Neuronal stem cell (in vitro differentiated cells): Measurements from ENCODE around the gene ANKS6.

Experiments used
- DNase-seq: peaks from one replicate; pipeline ENCODE4 v3.0.0-alpha.2; 2013; ENCODE audit warnings: low spot score
- H2AFZ ChIP-seq: one replicate; pipeline ENCODE4 v1.6.1; 2013; ENCODE audit warnings: mild to moderate bottlenecking, low read length, inconsistent platforms
- H2AK5ac ChIP-seq: 2 replicates; pipeline ENCODE4 v1.6.1; 2013; ENCODE audit warnings: low read depth, mild to moderate bottlenecking, inconsistent platforms, low read length, moderate library complexity, mixed read lengths
- H2BK120ac ChIP-seq: 2 replicates; pipeline ENCODE4 v1.6.1; 2013; ENCODE audit warnings: low read depth, mild to moderate bottlenecking, inconsistent platforms, low read length, moderate library complexity, mixed read lengths
- H2BK12ac ChIP-seq: one replicate; pipeline ENCODE4 v1.6.1; 2013; ENCODE audit warnings: low read length, inconsistent platforms
- H2BK15ac ChIP-seq: 2 replicates; pipeline ENCODE4 v1.6.1; 2013; ENCODE audit warnings: mild to moderate bottlenecking, low read length, inconsistent platforms, mixed read lengths
- H2BK5ac ChIP-seq: one replicate; pipeline ENCODE4 v1.6.1; 2013; ENCODE audit warnings: inconsistent platforms, mild to moderate bottlenecking, low read length, moderate library complexity
- H3K14ac ChIP-seq: one replicate; pipeline ENCODE4 v1.6.1; 2013; ENCODE audit warnings: low read length, inconsistent platforms
- H3K18ac ChIP-seq: 2 replicates; pipeline ENCODE4 v1.6.1; 2013; ENCODE audit warnings: low read length, inconsistent platforms
- H3K23ac ChIP-seq: 2 replicates; pipeline ENCODE4 v1.6.1; 2013; ENCODE audit warnings: low read depth, mild to moderate bottlenecking, mixed read lengths, low read length, inconsistent platforms; ENCODE audit not compliant: poor library complexity
- H3K27ac ChIP-seq: replicated peaks from 3 replicates; pipeline ENCODE4 v1.5.1; 2013; ENCODE audit warnings: low read length, inconsistent platforms
- H3K27me3 ChIP-seq, 3 experiments: 2 replicates each; pipeline ENCODE4 v1.6.1; 2013; ENCODE audit warnings: low read length in 3 of 3, mild to moderate bottlenecking in 2 of 3, inconsistent platforms in 1 of 3, low read depth in 1 of 3, mixed read lengths in 1 of 3, moderate library complexity in 1 of 3; ENCODE audit not compliant: control insufficient read depth in 3 of 3, insufficient read depth in 3 of 3
- H3K36me3 ChIP-seq, 2 donors: replicated peaks in 1 of 2; 2 replicates each; pipeline ENCODE4 v1.6.1; 2013; ENCODE audit warnings: low read length in 2 of 2; ENCODE audit not compliant: control insufficient read depth in 2 of 2, insufficient read depth in 2 of 2
- H3K4ac ChIP-seq: 2 replicates; pipeline ENCODE4 v1.6.1; 2013; ENCODE audit warnings: inconsistent platforms, mild to moderate bottlenecking, low read length, moderate library complexity
- H3K4me1 ChIP-seq, 2 donors: 1 replicate in 1 of 2; 2 replicates in 1 of 2; pipeline ENCODE4 v1.6.1; 2013; ENCODE audit warnings: low read length in 2 of 2, low read depth in 1 of 2; ENCODE audit not compliant: control insufficient read depth in 2 of 2, insufficient read depth in 1 of 2
- H3K4me2 ChIP-seq: one replicate; pipeline ENCODE4 v1.6.1; 2013; ENCODE audit warnings: mild to moderate bottlenecking, low read length, inconsistent platforms; ENCODE audit not compliant: insufficient read depth, poor library complexity, severe bottlenecking
- H3K4me3 ChIP-seq, 2 donors: 2 replicates each; pipeline ENCODE4 v1.5.1; 2013; ENCODE audit warnings: low read length in 2 of 2, mild to moderate bottlenecking in 2 of 2, inconsistent platforms in 1 of 2, moderate library complexity in 1 of 2
- H3K79me1 ChIP-seq: one replicate; pipeline ENCODE4 v1.6.1; 2013; ENCODE audit warnings: low read depth, mild to moderate bottlenecking, inconsistent platforms, low read length, moderate library complexity
- H3K9ac ChIP-seq: one replicate; pipeline ENCODE4 v1.6.1; 2013; ENCODE audit warnings: mild to moderate bottlenecking, low read depth, low read length, inconsistent platforms; ENCODE audit not compliant: poor library complexity
- H3K9me3 ChIP-seq, 2 donors: replicated peaks in 1 of 2; 2 replicates each; pipeline versions ENCODE3 to v1.6.1; 2013; ENCODE audit warnings: low read length in 2 of 2, mild to moderate bottlenecking in 2 of 2, inconsistent platforms in 1 of 2, low read depth in 1 of 2, mixed read lengths in 1 of 2, moderate library complexity in 1 of 2; ENCODE audit not compliant: control insufficient read depth in 2 of 2, insufficient read depth in 1 of 2
- H4K8ac ChIP-seq: one replicate; pipeline ENCODE4 v1.6.1; 2013; ENCODE audit warnings: low read depth, mild to moderate bottlenecking, inconsistent platforms, low read length, moderate library complexity
- H4K91ac ChIP-seq: one replicate; pipeline ENCODE4 v1.6.1; 2013; ENCODE audit warnings: low read length, low read depth, mild to moderate bottlenecking, inconsistent platforms; ENCODE audit not compliant: poor library complexity
- WGBS, 2 donors: extraction: QIAGEN DNeasy Blood & Tissue Kit; methylation state at CpG; one replicate each; pipeline ENCODE4 v1.1.7; 2013; ENCODE audit warnings: missing lambda C conversion rate in 2 of 2, mixed read lengths in 1 of 2; ENCODE audit not compliant: insufficient read length in 2 of 2, insufficient replicate concordance in 1 of 2; ENCODE audit errors: extremely low coverage in 2 of 2; 5-methylcytosine and 5-hydroxymethylcytosine counted together

ANKS6 gene

DNA sequence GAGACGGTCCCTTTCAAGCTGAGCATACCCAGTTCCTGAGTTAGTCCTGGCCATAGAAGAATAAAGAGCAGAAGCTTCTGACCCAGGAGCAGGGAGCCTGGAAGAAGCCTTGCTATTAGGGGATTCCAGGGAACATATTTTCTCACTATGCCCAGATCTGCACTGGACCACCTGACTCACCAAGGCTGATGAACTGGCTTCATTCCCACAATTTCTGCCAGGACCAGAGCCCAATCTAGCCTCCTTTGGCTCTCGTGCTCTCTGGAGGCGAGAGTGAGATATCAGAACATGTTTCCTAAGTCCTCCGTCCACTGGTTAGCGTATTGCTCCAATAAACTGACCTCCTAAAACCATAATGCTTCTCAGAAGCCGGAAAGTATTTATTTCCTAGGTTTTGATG is 97.5 kb downstream of the ANKS6 start:
- peaks cover 0 to 50% (median 0%) of the 10 kb centered on the region in 3 experiments for H3K27me3 ChIP-seq

DNA sequence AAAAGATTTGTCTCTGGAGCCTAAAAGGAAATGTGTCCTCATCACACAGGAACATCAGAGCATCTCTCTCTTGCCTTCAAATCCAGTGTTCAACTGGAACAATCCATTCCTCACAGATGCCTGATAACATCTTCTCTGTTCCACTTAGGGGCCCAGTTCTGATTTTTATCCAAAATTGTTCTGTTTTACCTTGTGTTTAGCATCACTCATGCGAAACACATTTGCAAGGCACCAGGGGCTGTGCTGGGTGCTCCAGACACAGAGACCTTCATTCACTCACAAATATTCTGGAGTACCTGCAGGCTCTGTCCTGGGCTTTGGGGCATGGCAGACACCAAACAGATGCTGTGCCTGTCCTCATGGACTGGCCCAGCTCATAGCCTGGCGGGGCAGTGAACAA is 101.4 kb downstream of the ANKS6 start:
- H3K79me1 ChIP-seq, result no peaks in the 10 kb centered on the region
- no peak overlapping the region for H2AFZ ChIP-seq
- no peak overlapping the region for H3K23ac ChIP-seq
- no peak overlapping the region for H4K8ac ChIP-seq
- H3K27me3 ChIP-seq, result peaks cover 0 to 33% (median 0%) of the 10 kb centered on the region in 3 experiments
- H2BK120ac ChIP-seq, result no peak overlapping the region
- no peaks in the 10 kb centered on the region for H3K36me3 ChIP-seq
- DNase-seq, result no peak
- H2BK15ac ChIP-seq, result no peak overlapping the region
- no peak overlapping the region for H3K14ac ChIP-seq
- no peak overlapping the region for H2BK5ac ChIP-seq
- H3K4me2 ChIP-seq, result no peak overlapping the region
- H3K9ac ChIP-seq, result no peak overlapping the region
- H3K4ac ChIP-seq, result no peak overlapping the region
- H3K18ac ChIP-seq, result no peak overlapping the region
- no peak overlapping the region for H2BK12ac ChIP-seq
- no peak overlapping the region for H3K27ac ChIP-seq
- no peak overlapping the region for H4K91ac ChIP-seq
- no peaks in the 10 kb centered on the region for H3K4me1 ChIP-seq
- H3K4me3 ChIP-seq, result no peak overlapping the region
- no peaks in the 10 kb centered on the region for H3K9me3 ChIP-seq
- WGBS, 2 donors, result no CpG with 5 or more reads among the region's 2 CpGs
- no peak overlapping the region for H2AK5ac ChIP-seq

More for the DNA sequence above, 97.5 kb downstream of the ANKS6 start:
- no peak overlapping the region for H3K14ac ChIP-seq
- no peak overlapping the region for H4K91ac ChIP-seq
- no peak for DNase-seq
- no peaks in the 10 kb centered on the region for H3K79me1 ChIP-seq
- H2AK5ac ChIP-seq, result no peak overlapping the region
- no peaks in the 10 kb centered on the region for H3K9me3 ChIP-seq
- H2BK5ac ChIP-seq, result no peak overlapping the region
- no peak overlapping the region for H3K27ac ChIP-seq
- H2AFZ ChIP-seq, result no peak overlapping the region
- no peak overlapping the region for H3K4me2 ChIP-seq
- H4K8ac ChIP-seq, result no peak overlapping the region
- no peak overlapping the region for H3K4me3 ChIP-seq
- H2BK15ac ChIP-seq, result no peak overlapping the region
- H3K9ac ChIP-seq, result no peak overlapping the region
- no peak overlapping the region for H3K23ac ChIP-seq
- H2BK12ac ChIP-seq, result no peak overlapping the region
- H2BK120ac ChIP-seq, result no peak overlapping the region
- no peaks in the 10 kb centered on the region for H3K4me1 ChIP-seq
- no peak overlapping the region for H3K18ac ChIP-seq
- H3K4ac ChIP-seq, result no peak overlapping the region
- no CpG with 5 or more reads among the region's 6 CpGs for WGBS, 2 donors
- H3K36me3 ChIP-seq, result no peaks in the 10 kb centered on the region

DNA sequence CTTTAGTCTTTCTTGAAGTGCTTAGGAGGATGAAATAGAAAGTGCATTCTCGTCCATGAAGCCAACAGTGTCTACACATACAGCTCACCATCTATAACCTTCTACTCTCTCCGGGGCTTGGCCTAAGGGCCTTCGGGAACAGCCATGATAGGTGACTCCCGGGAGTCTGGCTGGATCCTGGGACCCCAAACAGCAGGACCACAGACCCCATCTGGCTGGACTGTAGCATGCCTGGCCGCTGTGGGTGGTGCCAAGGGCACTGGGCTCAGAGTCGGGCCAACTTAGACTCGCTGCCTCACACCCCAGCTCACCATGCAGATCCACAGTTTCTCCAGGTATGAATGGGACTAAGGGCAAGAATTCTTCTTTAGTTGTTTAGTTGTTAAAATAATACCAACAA is 104.0 kb downstream of the ANKS6 start:
- H3K9ac ChIP-seq, result no peak overlapping the region
- H3K4me2 ChIP-seq, result no peak overlapping the region
- H2BK12ac ChIP-seq, result no peak overlapping the region
- H4K8ac ChIP-seq, result no peak overlapping the region
- no peak overlapping the region for H2BK15ac ChIP-seq
- H3K9me3 ChIP-seq, result no peaks in the 10 kb centered on the region
- H3K79me1 ChIP-seq, result no peaks in the 10 kb centered on the region
- no peak overlapping the region for H2AFZ ChIP-seq
- H2BK120ac ChIP-seq, result no peak overlapping the region
- H3K23ac ChIP-seq, result no peak overlapping the region
- no peak overlapping the region for H3K27ac ChIP-seq
- H3K27me3 ChIP-seq, result peaks cover 0 to 24% (median 0%) of the 10 kb centered on the region in 3 experiments
- H3K4me3 ChIP-seq, result no peak overlapping the region
- no peak overlapping the region for H4K91ac ChIP-seq
- H3K18ac ChIP-seq, result no peak overlapping the region
- H3K4me1 ChIP-seq, result no peaks in the 10 kb centered on the region
- H2AK5ac ChIP-seq, result no peak overlapping the region
- no peak for DNase-seq
- no peak overlapping the region for H2BK5ac ChIP-seq
- H3K14ac ChIP-seq, result no peak overlapping the region
- no peaks in the 10 kb centered on the region for H3K36me3 ChIP-seq
- WGBS, 2 donors, result no CpG with 5 or more reads among the region's 7 CpGs
- no peak overlapping the region for H3K4ac ChIP-seq

DNA sequence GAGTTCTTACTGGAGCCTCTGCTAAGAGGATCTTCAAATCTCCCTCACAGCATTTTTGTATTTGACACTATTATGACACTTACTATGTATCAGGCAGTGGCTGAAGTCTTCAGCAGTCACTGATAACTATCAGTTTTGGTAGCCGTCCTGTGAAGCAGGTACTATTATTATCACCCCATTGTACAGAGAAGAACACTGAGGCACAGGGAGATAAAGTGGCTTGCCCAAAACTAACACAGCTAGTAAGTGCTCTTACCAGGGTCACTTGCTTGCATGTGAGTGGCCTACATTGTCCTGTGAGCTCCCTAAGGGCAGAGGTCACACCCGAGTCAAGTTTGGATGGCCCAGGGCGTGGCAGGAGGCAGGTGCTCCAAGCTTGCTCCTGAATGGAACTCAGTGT is 104.5 kb downstream of the ANKS6 start:
- H3K14ac ChIP-seq, result no peak overlapping the region
- H3K27me3 ChIP-seq, result peaks cover 0 to 24% (median 0%) of the 10 kb centered on the region in 3 experiments
- H3K79me1 ChIP-seq, result no peaks in the 10 kb centered on the region
- no peak overlapping the region for H4K91ac ChIP-seq
- no peaks in the 10 kb centered on the region for H3K36me3 ChIP-seq
- no peak overlapping the region for H3K27ac ChIP-seq
- no peak overlapping the region for H3K23ac ChIP-seq
- no peak overlapping the region for H2BK120ac ChIP-seq
- peaks cover 0 to 2% of the 10 kb centered on the region in 2 donors for H3K4me1 ChIP-seq
- H2AK5ac ChIP-seq, result no peak overlapping the region
- no peak overlapping the region for H3K18ac ChIP-seq
- no peak overlapping the region for H2BK5ac ChIP-seq
- no peak overlapping the region for H2BK15ac ChIP-seq
- no peak overlapping the region for H2BK12ac ChIP-seq
- H3K9me3 ChIP-seq, result no peaks in the 10 kb centered on the region
- H3K4me3 ChIP-seq, result peak overlapping the region in 1 of 2 donors; percentile 21
- no peak overlapping the region for H3K4me2 ChIP-seq
- no peak overlapping the region for H2AFZ ChIP-seq
- H4K8ac ChIP-seq, result no peak overlapping the region
- no peak overlapping the region for H3K9ac ChIP-seq
- DNase-seq, result no peak
- WGBS, 2 donors, result no CpG with 5 or more reads among the region's 3 CpGs
- H3K4ac ChIP-seq, result no peak overlapping the region
